Lower leg skin (tissue), 4 donors: ENCODE measurements around the gene MGLL. TPM values are rescaled to one million over a fixed set of nuclear protein-coding genes. Genes with fewer than 3 reads are reported as not detected.
"Not testable (repeated sequence)": the region's sequence is repeated elsewhere in the genome, so short reads cannot be mapped to it uniquely, and the experiment has no call there.

ENCODE experiments used
- DNase-seq, 2 donors: peaks; one replicate each; pipeline ENCODE4 v3.0.0-alpha.2; 2019; ENCODE audit warnings: low spot score in 2 of 2
- H3K4me3 ChIP-seq: fragments of 200-600 bp; sonication (generic); 2 replicates; pipeline ENCODE4 v1.5.1; 2017; ENCODE audit warnings: mild to moderate bottlenecking, low read depth; ENCODE audit not compliant: poor library complexity, severe bottlenecking
- POLR2A ChIP-seq, 2 donors: fragments of 450-650 bp; IDR thresholded peaks; one replicate each; pipeline ENCODE4 v1.6.1; 2016 to 2017; ENCODE audit warnings: antibody characterized with exemption in 2 of 2, mild to moderate bottlenecking in 1 of 2, moderate library complexity in 1 of 2
- WGBS, 2 donors: methylation state at CpG; one replicate each; pipeline ENCODE4 v1.1.5; 2018; 5-methylcytosine and 5-hydroxymethylcytosine counted together
- intact Hi-C: fragments of 100-400 bp; cut with DNase I; formaldehyde crosslinking; loops from one replicate; pipeline ENCODE4 v1.15.0; 2023; ENCODE audit warnings: low total_unique reads
- total RNA-seq, 4 donors: library from RNA; depleted of rRNA; stranded (reverse); fragments of >200 nt; gene quantifications; one replicate each; pipeline ENCODE4 v1.1.0, GENCODE V29; 2016
- TF ChIP-seq, protein P1 (sequence below), 3 donors: fragments of 450-650 bp; IDR thresholded peaks; one replicate each; pipeline ENCODE4 v1.5.1; 2016; ENCODE audit warnings: antibody characterized with exemption in 3 of 3, mild to moderate bottlenecking in 3 of 3, moderate library complexity in 2 of 3

Gene MGLL
- total RNA-seq, 4 donors from 2014 or later: 44.0 to 57.4 (median 48.0) TPM

- no peak for DNase-seq
Observed at GRCh38 chr3:127687228-127687737, 135.0 kb downstream of the MGLL start.

DNA sequence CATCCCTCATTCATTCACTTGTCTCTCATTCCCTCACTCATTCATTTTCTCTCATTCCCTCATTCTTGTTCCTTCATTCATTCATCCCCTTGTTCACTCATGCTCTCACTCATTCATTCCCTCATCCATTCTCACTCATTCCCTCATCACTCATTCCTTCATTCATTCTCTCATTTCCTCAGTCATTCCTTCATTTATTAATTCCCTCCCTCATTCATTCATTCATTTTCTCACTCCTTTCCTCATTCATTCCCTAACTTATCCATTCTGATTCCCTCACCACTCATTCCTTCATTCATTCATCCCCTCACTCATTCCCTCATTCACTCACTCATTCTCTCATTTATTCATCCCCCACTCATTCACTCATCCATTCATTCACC lies 135.8 kb downstream of the MGLL start:
- intact Hi-C loops: no loop called here
- TF ChIP-seq, protein P1, sequence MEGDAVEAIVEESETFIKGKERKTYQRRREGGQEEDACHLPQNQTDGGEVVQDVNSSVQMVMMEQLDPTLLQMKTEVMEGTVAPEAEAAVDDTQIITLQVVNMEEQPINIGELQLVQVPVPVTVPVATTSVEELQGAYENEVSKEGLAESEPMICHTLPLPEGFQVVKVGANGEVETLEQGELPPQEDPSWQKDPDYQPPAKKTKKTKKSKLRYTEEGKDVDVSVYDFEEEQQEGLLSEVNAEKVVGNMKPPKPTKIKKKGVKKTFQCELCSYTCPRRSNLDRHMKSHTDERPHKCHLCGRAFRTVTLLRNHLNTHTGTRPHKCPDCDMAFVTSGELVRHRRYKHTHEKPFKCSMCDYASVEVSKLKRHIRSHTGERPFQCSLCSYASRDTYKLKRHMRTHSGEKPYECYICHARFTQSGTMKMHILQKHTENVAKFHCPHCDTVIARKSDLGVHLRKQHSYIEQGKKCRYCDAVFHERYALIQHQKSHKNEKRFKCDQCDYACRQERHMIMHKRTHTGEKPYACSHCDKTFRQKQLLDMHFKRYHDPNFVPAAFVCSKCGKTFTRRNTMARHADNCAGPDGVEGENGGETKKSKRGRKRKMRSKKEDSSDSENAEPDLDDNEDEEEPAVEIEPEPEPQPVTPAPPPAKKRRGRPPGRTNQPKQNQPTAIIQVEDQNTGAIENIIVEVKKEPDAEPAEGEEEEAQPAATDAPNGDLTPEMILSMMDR (IDR thresholded peaks at IDR 0.05): no peak
- TF ChIP-seq POLR2A (IDR thresholded peaks at IDR 0.05): no peak
- no peak for DNase-seq
- no peak overlapping the region for H3K4me3 ChIP-seq

More at GRCh38 chr3:127687228-127687737, 135.0 kb downstream of the MGLL start:
- intact Hi-C loops: no loop called here
- WGBS, 2 donors: 97% methylated on average over 2 of the region's 2 CpGs
- TF ChIP-seq, protein P1 (IDR thresholded peaks at IDR 0.05): no peak
- TF ChIP-seq POLR2A (IDR thresholded peaks at IDR 0.05): no peak
- H3K4me3 ChIP-seq: no peak overlapping the region

DNA sequence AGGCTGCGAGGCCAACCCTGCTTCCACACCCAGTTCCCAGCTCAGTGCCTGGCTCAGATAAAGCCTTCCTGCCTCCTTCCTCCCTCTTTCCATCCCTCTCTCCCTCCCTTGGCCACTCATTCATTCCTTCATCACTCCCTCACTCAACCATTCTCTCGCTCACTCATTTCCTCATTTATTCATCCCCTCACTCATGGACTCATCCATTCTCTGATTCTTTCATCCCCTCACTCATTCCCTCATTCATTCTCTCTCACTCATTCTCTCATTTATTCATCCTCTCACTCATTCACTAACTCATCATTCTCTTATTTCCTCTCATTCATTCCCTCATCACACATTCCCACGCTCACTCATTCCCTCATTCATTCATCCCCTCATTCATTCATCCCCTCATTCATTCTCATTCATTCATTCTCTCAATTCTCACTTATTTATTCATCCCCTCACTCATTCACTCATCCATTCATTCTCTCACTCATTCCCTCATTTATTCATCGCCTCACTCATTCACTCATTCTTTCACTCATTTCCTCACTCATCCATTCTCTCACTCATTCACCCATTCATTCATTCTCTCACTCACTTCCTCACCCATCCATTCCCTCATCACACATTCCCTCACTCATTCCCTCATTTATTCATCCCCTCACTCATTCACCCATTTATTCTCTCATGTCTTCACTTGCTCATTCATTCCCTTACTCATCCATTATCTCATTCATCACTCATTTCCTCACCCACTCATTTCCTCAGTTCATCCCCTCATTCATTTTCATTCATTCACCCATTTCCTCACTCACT lies 136.4 kb downstream of the MGLL start:
- no peak overlapping the region for H3K4me3 ChIP-seq
- WGBS, 2 donors: 75 to 78% methylated on average over 4 of the region's 4 CpGs
- TF ChIP-seq POLR2A (IDR thresholded peaks at IDR 0.05): no peak
- TF ChIP-seq, protein P1 (IDR thresholded peaks at IDR 0.05): no peak
- intact Hi-C loops: no loop called here
- no peak for DNase-seq

DNA sequence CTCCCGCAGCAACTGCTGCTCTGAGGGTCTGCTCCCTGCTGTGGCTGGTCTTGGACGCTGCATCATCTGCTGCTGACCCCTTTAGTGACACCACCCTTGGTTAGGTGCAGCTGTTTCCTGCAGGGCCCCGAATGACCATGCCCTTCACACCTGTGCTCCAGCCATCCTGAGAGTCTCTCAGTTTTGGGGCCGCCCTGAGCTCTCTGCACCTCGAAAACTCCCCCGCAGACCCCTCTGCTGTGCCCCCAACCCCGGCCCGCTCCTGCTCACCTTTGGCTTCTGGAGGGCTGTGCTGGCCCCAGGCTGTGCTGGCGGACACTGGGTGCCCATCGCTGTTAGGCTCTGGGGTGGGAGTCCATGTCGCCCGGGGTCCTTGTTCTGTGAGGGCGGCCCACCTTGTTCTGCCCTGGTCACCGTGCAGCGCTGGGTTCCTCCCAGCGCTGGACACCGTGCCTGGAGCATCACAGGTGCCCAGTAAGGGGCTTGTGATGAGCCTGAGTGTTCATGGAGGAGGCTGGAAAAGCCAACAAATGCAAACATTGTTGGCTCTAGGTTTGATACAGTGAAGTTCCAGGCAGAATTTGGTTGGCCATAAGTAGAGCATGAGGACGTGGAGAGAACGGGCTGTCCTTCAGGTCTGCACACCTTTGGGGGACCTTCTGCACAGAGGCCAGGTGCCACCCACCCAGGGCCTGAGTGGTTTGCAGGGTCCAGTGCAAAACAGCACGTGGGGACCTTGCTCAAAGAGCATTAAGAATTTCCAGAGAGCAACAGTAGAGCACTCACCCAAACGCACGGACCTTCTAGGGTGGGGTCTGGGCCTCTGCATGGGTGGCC lies 137.2 kb downstream of the MGLL start:
- no peak for TF ChIP-seq POLR2A (IDR thresholded peaks at IDR 0.05)
- TF ChIP-seq, protein P1 (IDR thresholded peaks at IDR 0.05): no peak
- 76 to 77% methylated on average over 22 of the region's 22 CpGs for WGBS, 2 donors
- intact Hi-C loops: no loop called here
- H3K4me3 ChIP-seq: no peak overlapping the region
- DNase-seq: peak in 1 of 2 donors; percentile 82

- DNase-seq: peak in 1 of 2 donors; percentile 84
- WGBS, 2 donors: 87 to 91% methylated on average over 8 of the region's 8 CpGs
- TF ChIP-seq, protein P1 (IDR thresholded peaks at IDR 0.05): no peak
- no peak for TF ChIP-seq POLR2A (IDR thresholded peaks at IDR 0.05)
- intact Hi-C loops: no loop called here
- no peak overlapping the region for H3K4me3 ChIP-seq
Observed at GRCh38 chr3:127682561-127682960, 139.8 kb downstream of the MGLL start.

- H3K4me3 ChIP-seq, intact Hi-C loops: not testable (repeated sequence)
- peak in 1 of 2 donors; percentile 59 for DNase-seq
- 97% methylated on average over 6 of the region's 6 CpGs for WGBS, 2 donors
Observed at GRCh38 chr3:127682175-127682554, 140.2 kb downstream of the MGLL start.
